GM12892 (cell line): ENCODE measurements around the gene RPL36AL. TPM values are rescaled to one million over a fixed set of nuclear protein-coding genes. Genes with fewer than 3 reads are reported as not detected.
"Not testable (repeated sequence)": the region's sequence is repeated elsewhere in the genome, so short reads cannot be mapped to it uniquely, and the experiment has no call there.

Experiments
- DNase-seq: peaks from one replicate; pipeline ENCODE4 v3.0.0; 2011; ENCODE audit not compliant: insufficient read length
- FAIRE-seq: peaks from 2 replicates; lab custom pipeline; 2011; peaks lifted over from hg19 to GRCh38; lab: Jason Lieb, UNC
- POLR2A ChIP-seq: IDR thresholded peaks from 2 replicates; pipeline ENCODE4 v1.6.1; 2011; ENCODE audit warnings: low read depth, low read length, control low read depth
- POLR2AphosphoS5 ChIP-seq: IDR thresholded peaks from 2 replicates; pipeline ENCODE4 v1.6.1; 2011; ENCODE audit warnings: low read depth, low read length, control low read depth
- TAF1 ChIP-seq: IDR thresholded peaks from 2 replicates; pipeline ENCODE4 v1.6.1; 2011; ENCODE audit warnings: low read depth, mild to moderate bottlenecking, control low read depth, low read length, borderline replicate concordance
- polyA plus RNA-seq: library from polyadenylated mRNA; unstranded; fragments of >200 nt; gene quantifications from one replicate; pipeline ENCODE4 v1.2.1, GENCODE V29; 2012; ENCODE audit warnings: missing spikeins, inconsistent platforms; ENCODE audit not compliant: missing spikeins

The RPL36AL gene
- 499 TPM for polyA plus RNA-seq

DNA sequence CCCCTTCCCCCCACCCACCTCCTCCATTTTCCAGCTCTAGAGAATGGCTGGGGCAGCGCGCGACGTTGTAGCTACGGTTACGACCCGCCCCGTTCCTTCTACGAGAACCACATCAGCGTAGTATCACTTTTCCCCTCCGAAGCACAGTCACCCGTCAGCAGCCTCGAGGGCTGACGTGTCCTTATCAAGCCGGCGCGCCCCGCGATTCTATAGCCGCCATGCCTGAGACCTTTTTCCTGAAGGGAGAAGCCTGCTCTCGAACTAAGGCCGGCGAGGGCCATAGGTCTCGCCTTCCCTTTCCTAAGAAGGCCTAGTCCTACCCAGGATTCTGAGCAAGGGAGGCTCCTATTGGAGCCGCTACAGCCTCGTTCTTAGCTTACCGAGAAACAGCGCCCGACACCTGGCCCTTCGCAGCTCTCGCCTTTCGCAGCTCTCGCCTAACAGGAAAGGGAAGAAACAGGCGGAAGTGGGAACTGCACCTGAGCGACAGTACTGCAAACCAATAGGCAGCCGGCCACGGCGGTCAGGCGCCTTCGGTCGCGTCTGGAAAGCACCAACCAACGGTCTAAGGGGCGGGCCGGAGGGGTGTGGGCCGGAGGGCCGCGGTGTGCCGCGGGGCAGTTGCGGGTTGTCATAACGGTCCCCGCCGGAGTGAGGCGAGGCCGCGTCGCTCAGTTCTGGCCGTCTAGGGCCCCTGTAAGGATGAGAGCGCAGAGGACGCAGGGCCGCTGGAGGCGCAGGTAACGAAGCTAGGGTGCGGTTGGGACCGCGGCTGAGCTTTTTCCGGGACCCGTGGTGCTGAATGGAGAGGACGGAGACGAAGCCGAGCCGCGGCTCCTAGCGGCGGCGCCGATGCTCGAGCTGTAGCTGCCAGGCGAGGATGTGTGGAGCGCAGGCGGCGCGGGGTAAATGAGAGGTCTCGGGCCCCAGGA, at the start of gene RPL36AL, which contains the start of gene MGAT2:
Gene RPL36AL, minus strand, starts transcription at position 445 of the 932 bp plus-strand sequence. CDS start 1,522 bp downstream, outside the sequence.
Gene MGAT2, plus strand, starts transcription at position 618 of the 932 bp plus-strand sequence. CDS start 470 bp downstream, outside the sequence.
- FAIRE-seq (peak; percentile 95), DNase-seq (peak; percentile 94)
- TF ChIP-seq TAF1 (peak; percentile 94), POLR2A (peak; percentile 97), POLR2AphosphoS5 (peak; percentile 98)

- DNase-seq (no peak), FAIRE-seq (no peak)
- TF ChIP-seq POLR2AphosphoS5, result no peak
Observed at GRCh38 chr14:49659526-49660455, 39.4 kb upstream of the RPL36AL start.

GRCh38 chr14:49657500-49657899, 37.1 kb upstream of the RPL36AL start:
- DNase-seq, FAIRE-seq: not testable (repeated sequence)

GRCh38 chr14:49654511-49654910, 34.1 kb upstream of the RPL36AL start:
- TF ChIP-seq POLR2A (no peak), TAF1 (no peak), POLR2AphosphoS5 (no peak)
- FAIRE-seq (no peak), DNase-seq (no peak)

- DNase-seq (no peak), FAIRE-seq (no peak)
- TF ChIP-seq POLR2AphosphoS5, result no peak
- no peak for TF ChIP-seq TAF1
- TF ChIP-seq POLR2A, result no peak
Observed at GRCh38 chr14:49653508-49653907, 33.1 kb upstream of the RPL36AL start.

GRCh38 chr14:49642163-49642562, 21.7 kb upstream of the RPL36AL start:
- FAIRE-seq (peak; percentile 44), DNase-seq (no peak)
- TF ChIP-seq TAF1 (no peak), POLR2AphosphoS5 (no peak), POLR2A (no peak)

DNA sequence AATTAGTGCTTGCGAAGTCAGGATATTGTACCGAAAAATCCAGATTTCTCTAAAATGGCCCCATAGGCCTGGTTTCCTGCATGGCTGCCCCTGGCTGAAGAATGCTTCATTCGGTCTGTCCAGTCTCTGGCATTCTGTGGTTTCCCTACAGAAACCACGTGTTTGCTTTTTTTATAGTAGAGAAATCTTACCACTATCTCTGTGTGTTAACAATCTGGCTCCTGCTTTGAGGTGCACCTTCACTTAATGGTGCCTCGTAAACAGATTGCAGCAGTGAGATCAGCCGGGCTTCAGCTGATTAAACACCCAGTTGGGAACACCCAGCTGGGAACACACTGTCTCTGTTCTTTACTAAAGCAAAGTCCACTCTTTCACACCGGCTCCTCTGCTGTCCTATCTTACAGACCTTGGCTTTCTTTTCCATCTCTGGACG, 21.3 kb upstream of the RPL36AL start:
- FAIRE-seq (no peak), DNase-seq (no peak)
- TF ChIP-seq POLR2A, result no peak
- TF ChIP-seq POLR2AphosphoS5, result no peak
- TF ChIP-seq TAF1, result no peak

DNA sequence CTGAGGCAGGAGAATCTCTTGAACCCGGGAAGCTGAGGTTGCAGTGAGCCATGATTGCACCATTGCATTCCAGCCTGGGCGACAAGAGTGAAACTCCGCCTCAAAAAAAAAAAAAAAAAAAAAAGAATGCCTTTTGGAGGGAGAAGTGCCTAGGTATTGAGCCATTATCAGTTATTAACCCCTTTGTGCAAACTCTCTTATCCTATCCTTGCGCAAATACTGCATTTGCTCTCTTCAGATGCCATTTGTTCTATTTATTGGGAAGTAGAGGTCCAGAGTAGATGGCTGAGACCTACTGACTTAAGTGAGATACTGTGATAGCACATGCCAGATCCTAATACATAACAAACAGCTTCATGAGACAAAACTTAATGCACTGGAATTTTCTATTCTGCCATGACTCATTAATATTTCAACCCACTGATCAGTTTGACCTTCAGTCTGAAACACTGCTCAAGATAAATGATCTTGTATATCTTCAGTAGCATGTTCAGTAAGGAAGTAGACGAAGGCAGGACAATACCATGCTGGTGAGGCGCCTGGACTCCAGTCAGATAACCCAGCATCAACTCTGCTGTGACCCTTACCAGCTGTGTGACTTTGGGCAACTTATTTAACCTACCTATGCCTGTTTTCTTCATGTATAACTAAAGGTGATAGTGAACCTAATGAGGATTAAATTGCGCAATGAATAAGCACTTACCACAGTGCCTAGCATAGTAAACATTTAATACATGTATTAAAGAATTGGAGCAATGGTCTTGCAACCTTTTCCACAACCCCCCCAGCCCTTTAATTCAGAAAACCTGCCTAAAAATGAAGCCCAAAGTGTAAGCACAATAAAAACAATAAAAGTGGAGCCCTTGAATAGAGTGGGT, 20.4 kb upstream of the RPL36AL start:
- FAIRE-seq, result no peak

GRCh38 chr14:49637534-49638078, 17.2 kb upstream of the RPL36AL start:
- DNase-seq, result no peak
- TF ChIP-seq POLR2AphosphoS5, result no peak
- TF ChIP-seq POLR2A, result no peak
- no peak for TF ChIP-seq TAF1
- no peak for FAIRE-seq

More for the DNA sequence above, 20.4 kb upstream of the RPL36AL start:
- TF ChIP-seq POLR2AphosphoS5, result no peak
- TF ChIP-seq POLR2A, result no peak
- no peak for TF ChIP-seq TAF1
- no peak for DNase-seq

- DNase-seq, result no peak
- TF ChIP-seq POLR2A (no peak), POLR2AphosphoS5 (no peak), TAF1 (no peak)
- no peak for FAIRE-seq
Observed at GRCh38 chr14:49636866-49637265, 16.4 kb upstream of the RPL36AL start.
